HL-60/S4 treated with retinoic acid at 250 ng/mL for 4 days and 3 days (cell line): ENCODE measurements around the gene TTI1.
"Not testable (repeated sequence)": the region's sequence is repeated elsewhere in the genome, so short reads cannot be mapped to it uniquely, and the experiment has no call there.

Experiments used
- in situ Hi-C: fragments of 300-500 bp; cut with MboI; formaldehyde crosslinking; loops from 2 replicates; pipeline ENCODE4 v1.7.0; 2022; ENCODE audit warnings: low sequenced_read_pairs

Gene TTI1

GRCh38 chr20:38017959-38018358 lies 15.3 kb downstream of the TTI1 start:
- in situ Hi-C loops: no loop called here

- in situ Hi-C loops: no loop called here
Observed at GRCh38 chr20:38013887-38014286, 19.4 kb downstream of the TTI1 start.

GRCh38 chr20:38012332-38012731 lies 20.9 kb downstream of the TTI1 start:
- in situ Hi-C loops: no loop called here

- in situ Hi-C loops: no loop called here
Observed at GRCh38 chr20:38011696-38012095, 21.6 kb downstream of the TTI1 start.

GRCh38 chr20:38009416-38009815 lies 23.8 kb downstream of the TTI1 start:
- in situ Hi-C loops: not testable (repeated sequence)

- in situ Hi-C loops: no loop called here
Observed at GRCh38 chr20:38008233-38008944, 24.9 kb downstream of the TTI1 start.

GRCh38 chr20:38007526-38007925 lies 25.7 kb downstream of the TTI1 start:
- in situ Hi-C loops: no loop called here

- in situ Hi-C loops: no loop called here
Observed at GRCh38 chr20:38005903-38006302, 27.4 kb downstream of the TTI1 start.

- in situ Hi-C loops: no loop called here
Observed at GRCh38 chr20:38004416-38004815, 28.8 kb downstream of the TTI1 start.

- in situ Hi-C loops: no loop called here
Observed at GRCh38 chr20:38002422-38002821, 30.8 kb downstream of the TTI1 start.

- in situ Hi-C loops: no loop called here
Observed at GRCh38 chr20:38001981-38002380, 31.3 kb downstream of the TTI1 start.

- in situ Hi-C loops: no loop called here
Observed at GRCh38 chr20:38001173-38001875, 31.9 kb downstream of the TTI1 start.

GRCh38 chr20:38000293-38000692 lies 33.0 kb downstream of the TTI1 start:
- in situ Hi-C loops: no loop called here

GRCh38 chr20:37999526-38000263 lies 33.6 kb downstream of the TTI1 start:
- in situ Hi-C loops: loop anchor here (10.0 kb wide), 1 partner anchor 435 kb away; no protein-coding TSS in a partner anchor

GRCh38 chr20:37997516-37997915 lies 35.7 kb downstream of the TTI1 start:
- in situ Hi-C loops: loop anchor here (10.0 kb wide), 1 partner anchor 433 kb away; no protein-coding TSS in a partner anchor

- in situ Hi-C loops: loop anchor here (10.0 kb wide), 1 partner anchor 431 kb away; no protein-coding TSS in a partner anchor
Observed at GRCh38 chr20:37995856-37996605, 37.2 kb downstream of the TTI1 start.

- in situ Hi-C loops: loop anchor here (10.0 kb wide), 1 partner anchor 430 kb away; no protein-coding TSS in a partner anchor
Observed at GRCh38 chr20:37994512-37994911, 38.7 kb downstream of the TTI1 start.

GRCh38 chr20:37992802-37993409 lies 40.4 kb downstream of the TTI1 start:
- in situ Hi-C loops: loop anchor here (10.0 kb wide), 1 partner anchor 428 kb away; no protein-coding TSS in a partner anchor

- in situ Hi-C loops: loop anchor here (10.0 kb wide), 1 partner anchor 427 kb away; no protein-coding TSS in a partner anchor
Observed at GRCh38 chr20:37991908-37992307, 41.3 kb downstream of the TTI1 start.
